ENCODE data around the gene CHMP4A.
A peak's percentile ranks its signal among the peaks of the same experiment; 100 is the strongest.

Gene CHMP4A

GRCh38 chr14:24194186-24194872 lies 19.0 kb downstream of the CHMP4A start:
- Histone ChIP-seq H3K36me3 (peaks cover 14% of the 10 kb centered on the region), H3K4me1 (no peaks in the 10 kb centered on the region), H3K27me3 (no peaks in the 10 kb centered on the region), H3K9me3 (no peaks in the 10 kb centered on the region), H3K4me3 (ENCODE audit: low read depth, low read length) (peak overlapping the region; percentile 94)
- no peak for DNase-seq
- TF ChIP-seq CTCF (IDR thresholded peaks at IDR 0.05; ENCODE audit: low read depth, low read length) = no peak

GRCh38 chr14:24192933-24193332 lies 20.4 kb downstream of the CHMP4A start:
- no peak for DNase-seq
- Histone ChIP-seq H3K27me3 (no peaks in the 10 kb centered on the region), H3K4me3 (ENCODE audit: low read depth, low read length) (no peak overlapping the region), H3K9me3 (no peaks in the 10 kb centered on the region), H3K36me3 (peaks cover 14% of the 10 kb centered on the region), H3K4me1 (no peaks in the 10 kb centered on the region)
- no peak for TF ChIP-seq CTCF (IDR thresholded peaks at IDR 0.05; ENCODE audit: low read depth, low read length)

- H3K9me3 ChIP-seq = no peaks in the 10 kb centered on the region
- no peaks in the 10 kb centered on the region for H3K27me3 ChIP-seq
- H3K36me3 ChIP-seq = peaks cover 35% of the 10 kb centered on the region
- DNase-seq = no peak
- TF ChIP-seq CTCF (IDR thresholded peaks at IDR 0.05; ENCODE audit: low read depth, low read length) = no peak
- no peak overlapping the region for H3K4me3 ChIP-seq (ENCODE audit: low read depth, low read length)
- no peaks in the 10 kb centered on the region for H3K4me1 ChIP-seq
Measured at GRCh38 chr14:24190416-24190815, 22.9 kb downstream of the CHMP4A start.

- Histone ChIP-seq H3K9me3 (no peaks in the 10 kb centered on the region), H3K4me1 (no peaks in the 10 kb centered on the region), H3K27me3 (no peaks in the 10 kb centered on the region), H3K4me3 (ENCODE audit: low read depth, low read length) (no peak overlapping the region), H3K36me3 (peaks cover 43% of the 10 kb centered on the region)
- TF ChIP-seq CTCF (IDR thresholded peaks at IDR 0.05; ENCODE audit: low read depth, low read length) = no peak
- DNase-seq = no peak
Measured at GRCh38 chr14:24189460-24189859, 23.8 kb downstream of the CHMP4A start.

GRCh38 chr14:24189059-24189375 lies 24.3 kb downstream of the CHMP4A start:
- Histone ChIP-seq H3K36me3 (peaks cover 46% of the 10 kb centered on the region), H3K27me3 (no peaks in the 10 kb centered on the region), H3K4me3 (ENCODE audit: low read depth, low read length) (peak overlapping the region; percentile 94), H3K9me3 (no peaks in the 10 kb centered on the region), H3K4me1 (no peaks in the 10 kb centered on the region)
- no peak for DNase-seq
- no peak for TF ChIP-seq CTCF (IDR thresholded peaks at IDR 0.05; ENCODE audit: low read depth, low read length)

- Histone ChIP-seq H3K4me3 (ENCODE audit: low read depth, low read length) (peak within 1 kb of the TSS; percentile 94), H3K27me3 (no peaks in the 10 kb centered on the region), H3K9me3 (no peaks in the 10 kb centered on the region), H3K36me3 (peaks cover 49% of the 10 kb centered on the region), H3K4me1 (no peaks in the 10 kb centered on the region)
- DNase-seq = peak; percentile 98
- TF ChIP-seq CTCF (IDR thresholded peaks at IDR 0.05; ENCODE audit: low read depth, low read length) = no peak
Measured at GRCh38 chr14:24188251-24189058, 24.8 kb downstream of the CHMP4A start, which contains the start of gene IPO4. Gene IPO4 (minus strand): TSS chr14:24188816. CDS start chr14:24188787, 29 bp downstream.

Data from BE2C (cell line).